ENCODE data around the gene CORIN.
"Not testable (repeated sequence)": the region's sequence is repeated elsewhere in the genome, so short reads cannot be mapped to it uniquely, and the experiment has no call there.

CORIN gene

GRCh38 chr4:47562297-47562696, 275.6 kb downstream of the CORIN start:
- ATAC-seq = no peak
- no peak for DNase-seq

GRCh38 chr4:47561331-47561730, 276.5 kb downstream of the CORIN start:
- DNase-seq (no peak), ATAC-seq (no peak)

GRCh38 chr4:47560682-47561081, 277.2 kb downstream of the CORIN start:
- ATAC-seq (no peak), DNase-seq (no peak)

GRCh38 chr4:47557255-47557654, 280.6 kb downstream of the CORIN start:
- no peak for ATAC-seq
- no peak for DNase-seq

- ATAC-seq, DNase-seq: not testable (repeated sequence)
Measured at GRCh38 chr4:47555920-47556319, 281.9 kb downstream of the CORIN start.

- no peak for DNase-seq
- ATAC-seq = no peak
Measured at GRCh38 chr4:47553329-47554125, 284.3 kb downstream of the CORIN start.

GRCh38 chr4:47551682-47552081, 286.2 kb downstream of the CORIN start:
- no peak for DNase-seq

GRCh38 chr4:47550899-47551548, 286.8 kb downstream of the CORIN start:
- ATAC-seq (no peak), DNase-seq (no peak)

More at GRCh38 chr4:47551682-47552081, 286.2 kb downstream of the CORIN start:
- no peak for ATAC-seq

GRCh38 chr4:47550357-47550756, 287.5 kb downstream of the CORIN start:
- DNase-seq, ATAC-seq: not testable (repeated sequence)

Data from stimulated activated naive CD8-positive, alpha-beta T cell treated with anti-CD3 and anti-CD28 coated beads, Interleukin-15, Interleukin-2, amounts not matched to agents 100 U/mL and 50 U/mL, for 24 hours (primary cell).